SK-N-SH (cell line): ENCODE measurements around the gene AANAT.

ENCODE experiments used
- CTCF ChIP-seq: fragments of 200-600 bp; sonication (generic); IDR thresholded peaks from 2 replicates; pipeline ENCODE4 v1.6.1; 2017; ENCODE audit warnings: antibody characterized with exemption, mild to moderate bottlenecking, moderate library complexity
- JUND ChIP-seq: IDR thresholded peaks from 2 replicates; pipeline ENCODE4 v1.4.0; 2012

DNA sequence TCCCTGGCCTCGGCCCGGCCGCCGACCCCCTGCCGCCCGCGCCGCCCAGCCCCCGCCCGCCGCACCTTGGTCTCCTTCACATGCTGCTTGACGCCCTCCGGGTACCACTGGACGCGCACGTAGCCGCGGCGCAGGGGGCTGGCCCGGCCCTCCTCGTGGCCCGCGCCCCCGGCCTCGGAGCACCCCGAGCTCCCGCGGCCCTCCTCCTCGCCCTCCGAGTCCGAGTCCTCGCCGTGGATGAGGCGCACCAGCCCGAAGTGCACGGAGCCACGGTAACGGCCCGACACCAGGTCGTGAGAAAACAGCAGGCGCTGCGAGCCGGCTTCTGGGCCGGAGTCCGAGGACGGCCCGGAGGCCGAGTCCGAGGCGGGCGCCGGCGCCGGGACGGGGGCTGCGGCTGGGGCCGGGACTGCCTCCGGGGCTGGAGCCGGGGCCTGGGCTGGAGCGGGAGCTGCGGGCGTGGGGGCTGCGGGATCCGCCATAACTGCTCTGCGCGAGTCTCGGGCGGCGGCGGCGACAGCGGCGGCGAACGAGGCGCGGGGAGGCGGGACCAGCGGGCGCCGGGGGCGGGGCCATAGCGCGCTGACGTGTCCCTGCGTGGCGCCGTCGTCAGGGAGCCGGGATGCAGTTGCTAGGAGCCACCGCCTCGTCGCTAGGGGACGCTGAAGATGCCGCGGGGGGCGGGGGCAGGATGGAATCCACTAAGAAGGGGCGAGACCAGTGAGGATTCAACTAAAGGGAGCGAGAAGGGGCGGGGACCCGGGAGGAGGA lies 14.6 kb upstream of the AANAT start, which contains the start of gene UBE2O:
- no peak for TF ChIP-seq JUND
- TF ChIP-seq CTCF: peak; percentile 64
